ENCODE data around the gene RFESD.

GRCh38 chr5:95649842-95650620, 3.5 kb downstream of the RFESD start:
- no peak for TF ChIP-seq CTCF (IDR thresholded peaks at IDR 0.05)
- TF ChIP-seq POLR2A (IDR thresholded peaks at IDR 0.05) = no peak

Measured in breast epithelium (tissue), 3 donors.